Activated CD4-positive, CD25-positive, alpha-beta regulatory T cell (primary cell): Measurements from ENCODE around the gene TIMM8B.
"Not testable (repeated sequence)": the region's sequence is repeated elsewhere in the genome, so short reads cannot be mapped to it uniquely, and the experiment has no call there.

Experiments used
- DNase-seq, 4 experiments: peaks; one replicate each; lab custom pipeline; 2025; lab: John Stamatoyannopoulos, UW

The TIMM8B gene

GRCh38 chr11:112073941-112074811 is 12.4 kb downstream of the TIMM8B start, which contains the start of the genes NKAPD1 and PIH1D2:
Gene NKAPD1 (plus strand): TSS chr11:112074299. CDS start chr11:112075575, 1,276 bp downstream.
Gene PIH1D2 (minus strand): TSS chr11:112074017. CDS start chr11:112073174, 843 bp downstream.
- peak; percentile 58 to 75 (median 64) for DNase-seq

GRCh38 chr11:112062923-112063322 is 23.6 kb downstream of the TIMM8B start:
- no peak for DNase-seq

GRCh38 chr11:112058103-112058502 is 28.5 kb downstream of the TIMM8B start:
- DNase-seq: no peak

- DNase-seq: no peak
These were observed 29.4 kb downstream of the TIMM8B start for GRCh38 chr11:112057170-112057569.

GRCh38 chr11:112051768-112052167 is 34.8 kb downstream of the TIMM8B start:
- no peak for DNase-seq

GRCh38 chr11:112050721-112051120 is 35.8 kb downstream of the TIMM8B start:
- no peak for DNase-seq

- DNase-seq: no peak
These were observed 36.8 kb downstream of the TIMM8B start for GRCh38 chr11:112049777-112050176.

GRCh38 chr11:112048256-112048655 is 38.3 kb downstream of the TIMM8B start:
- DNase-seq: not testable (repeated sequence)

- not testable (repeated sequence) for DNase-seq
These were observed 39.9 kb downstream of the TIMM8B start for GRCh38 chr11:112046647-112047046.

GRCh38 chr11:112044961-112045360 is 41.6 kb downstream of the TIMM8B start:
- DNase-seq: no peak

- DNase-seq: no peak
These were observed 43.6 kb downstream of the TIMM8B start for GRCh38 chr11:112042961-112043304.

- DNase-seq: no peak
These were observed 44.2 kb downstream of the TIMM8B start for GRCh38 chr11:112042161-112042960.

- no peak for DNase-seq
These were observed 49.0 kb downstream of the TIMM8B start for GRCh38 chr11:112037527-112037926.
